NCI-H1092 treated with DMSO at 0.1 percent for 48 hours (cell line): Measurements from ENCODE around the gene AQP7.
"Not testable (repeated sequence)": the region's sequence is repeated elsewhere in the genome, so short reads cannot be mapped to it uniquely, and the experiment has no call there.

Experiments used
- DNase-seq: peaks from one replicate; lab custom pipeline; 2025; lab: John Stamatoyannopoulos, UW

AQP7 gene

DNA sequence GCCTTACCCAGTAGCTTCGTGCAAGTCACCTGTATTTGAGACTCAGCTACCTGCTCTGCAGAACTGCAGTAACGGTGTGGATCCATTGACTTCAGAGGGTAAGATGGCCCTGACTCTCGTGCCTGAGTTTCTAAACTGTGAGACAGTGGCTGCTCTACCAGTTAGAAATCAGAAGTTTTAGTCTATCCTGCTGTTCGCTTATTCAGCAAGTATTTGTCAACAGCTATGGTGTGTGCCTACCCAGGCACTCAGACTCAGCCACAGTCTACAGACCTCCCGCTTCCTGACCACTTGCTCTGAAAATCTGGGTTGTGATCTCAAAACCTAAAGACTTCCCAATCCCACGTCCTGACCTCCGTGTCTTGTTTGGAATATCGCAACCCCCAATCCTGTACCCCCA lies 31.5 kb upstream of the AQP7 start:
- no peak for DNase-seq

DNA sequence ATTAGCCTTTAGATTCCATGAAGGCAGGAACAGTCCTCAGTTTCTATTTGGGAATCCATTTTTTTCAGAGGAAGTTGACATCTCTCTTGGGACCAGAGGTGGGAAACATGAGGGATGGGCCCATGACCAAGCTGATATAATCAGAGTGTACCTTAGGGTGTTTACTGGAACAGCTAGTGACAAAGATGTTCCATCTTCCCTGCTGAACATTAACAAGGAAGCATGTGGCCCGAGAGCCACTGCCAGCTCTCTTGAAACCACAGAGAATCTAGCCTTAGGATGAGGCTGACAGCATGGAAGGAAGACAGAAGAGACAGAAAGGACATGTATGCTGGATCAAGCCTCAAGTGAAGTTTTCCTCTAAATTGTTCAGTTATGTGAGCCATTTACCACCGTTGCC lies 29.1 kb upstream of the AQP7 start:
- DNase-seq: no peak

DNA sequence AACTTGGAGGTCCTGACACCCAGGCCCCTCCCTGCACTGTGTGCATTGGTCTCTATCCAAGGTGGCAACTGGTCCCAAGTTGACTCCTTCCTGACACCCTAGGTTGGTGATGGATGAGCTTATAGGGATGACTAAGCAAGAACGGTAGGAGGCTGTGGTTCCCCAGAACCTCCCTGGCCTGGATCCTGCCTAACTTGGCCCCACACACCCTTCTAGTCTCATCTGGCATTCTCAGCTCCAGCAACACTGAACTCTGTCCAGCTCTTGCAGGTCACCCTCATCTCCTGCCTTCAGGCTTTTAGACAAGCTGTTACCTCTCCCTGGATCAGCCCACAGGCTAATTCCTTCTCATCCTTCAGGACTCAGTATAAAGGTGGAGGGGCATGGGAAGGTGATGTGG lies 28.6 kb upstream of the AQP7 start:
- no peak for DNase-seq

DNA sequence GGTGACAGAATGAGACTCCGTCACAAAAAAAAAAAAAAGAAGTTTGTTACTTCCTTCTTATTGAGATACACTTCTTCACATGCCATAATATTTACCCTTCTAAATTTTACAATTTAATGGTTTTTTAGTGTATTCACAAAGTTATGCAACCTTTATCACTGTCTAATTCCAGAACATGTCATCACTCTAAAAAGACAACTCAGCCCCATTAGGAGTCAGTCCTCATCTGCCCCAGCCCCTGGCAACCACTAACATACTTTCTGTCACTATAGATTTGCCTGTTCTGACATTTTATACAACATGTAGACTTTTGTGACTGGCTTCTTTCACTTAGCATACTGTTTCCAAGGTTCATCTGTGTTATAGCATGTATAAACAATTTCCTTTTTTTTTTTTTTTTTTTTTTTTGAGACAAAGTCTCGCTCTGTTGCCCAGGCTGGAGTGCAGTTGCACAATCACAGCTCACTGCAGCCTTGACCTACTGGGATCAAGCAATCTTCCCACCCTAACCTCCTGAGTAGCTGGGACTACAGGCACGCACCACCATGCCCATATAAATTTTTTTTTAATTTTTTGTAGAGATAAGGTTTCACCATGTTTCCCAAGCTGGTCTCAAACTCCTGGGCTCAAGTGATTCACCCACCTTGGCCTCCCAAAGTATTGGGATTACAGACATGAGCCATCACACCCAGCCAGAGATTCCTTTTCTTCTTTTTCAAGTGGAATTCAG lies 27.1 kb upstream of the AQP7 start:
- no peak for DNase-seq

DNA sequence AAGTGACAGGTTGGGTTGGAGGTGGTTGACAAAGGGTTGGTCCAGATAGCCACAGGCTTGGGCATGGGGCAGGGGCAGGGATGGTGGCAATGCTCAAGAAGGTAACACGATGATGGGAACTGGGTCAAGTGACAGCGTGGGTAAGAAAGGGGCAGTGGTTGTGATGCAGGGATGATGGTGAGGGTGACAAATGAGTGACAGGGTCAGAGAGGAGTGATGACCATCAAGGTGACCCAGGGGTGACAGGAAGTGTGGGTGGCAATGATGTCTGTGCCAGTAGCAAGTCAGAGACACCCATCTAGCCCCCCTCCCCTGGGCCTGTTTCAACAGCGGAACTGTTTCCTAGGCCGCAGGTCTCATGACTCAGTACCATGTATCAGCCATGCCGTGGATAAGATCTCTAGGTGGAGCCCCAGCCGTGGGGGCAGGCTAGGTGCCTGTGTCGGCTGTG lies 24.5 kb upstream of the AQP7 start:
- no peak for DNase-seq

DNA sequence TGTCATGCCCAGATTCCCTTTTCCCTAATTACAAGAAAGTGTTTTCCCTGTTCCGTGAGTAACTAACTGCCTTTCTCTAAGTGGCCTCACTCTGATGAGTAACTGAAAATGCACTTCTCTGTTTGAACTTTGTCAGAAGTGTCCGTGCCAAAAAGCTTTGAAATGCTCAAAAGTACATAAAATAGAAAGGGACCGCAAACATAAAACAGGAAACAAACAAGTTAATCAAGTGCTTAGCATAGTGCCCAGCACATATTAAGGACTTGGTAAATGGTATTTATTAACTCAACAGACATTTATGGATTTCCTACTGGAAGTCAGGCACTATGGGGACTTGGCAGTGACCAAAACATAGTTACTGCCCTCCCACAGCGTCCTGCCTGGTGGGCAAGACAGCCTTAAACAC lies 22.8 kb upstream of the AQP7 start:
- DNase-seq: no peak

DNA sequence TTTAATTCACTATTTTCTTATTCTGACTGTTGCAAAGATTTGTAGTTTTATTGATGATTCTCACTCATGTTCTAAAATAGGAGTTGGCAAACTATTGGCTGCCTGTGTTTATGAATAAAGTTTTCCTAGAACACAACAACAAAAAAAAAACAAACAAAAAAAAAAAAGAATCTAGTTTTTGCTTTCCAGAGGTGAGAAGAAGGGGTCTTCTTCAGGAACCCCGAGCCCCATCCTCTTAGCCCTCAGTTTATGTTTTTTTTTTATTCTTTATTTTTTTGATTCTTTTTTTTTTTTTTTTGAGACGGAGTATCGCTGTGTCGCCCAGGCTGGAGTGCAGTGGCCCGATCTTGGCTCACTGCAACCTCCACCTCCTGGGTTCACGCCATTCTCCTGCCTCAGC lies 22.1 kb upstream of the AQP7 start:
- not testable (repeated sequence) for DNase-seq

DNA sequence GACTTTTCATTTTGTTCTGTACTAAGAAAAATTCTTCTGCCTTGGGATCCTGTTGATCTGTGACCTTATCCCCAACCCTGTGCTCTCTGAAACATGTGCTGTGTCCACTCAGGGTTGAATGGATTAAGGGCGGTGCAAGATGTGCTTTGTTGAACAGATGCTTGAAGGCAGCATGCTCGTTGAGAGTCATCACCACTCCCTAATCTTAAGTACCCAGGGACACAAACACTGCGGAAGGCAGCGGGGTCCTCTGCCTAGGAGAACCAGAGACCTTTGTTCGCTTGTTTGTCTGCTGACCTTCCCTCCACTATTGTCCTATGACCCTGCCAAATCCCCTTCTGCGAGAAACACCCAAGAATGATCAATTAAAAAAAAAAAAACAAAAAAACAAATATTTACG lies 21.7 kb upstream of the AQP7 start:
- not testable (repeated sequence) for DNase-seq

DNA sequence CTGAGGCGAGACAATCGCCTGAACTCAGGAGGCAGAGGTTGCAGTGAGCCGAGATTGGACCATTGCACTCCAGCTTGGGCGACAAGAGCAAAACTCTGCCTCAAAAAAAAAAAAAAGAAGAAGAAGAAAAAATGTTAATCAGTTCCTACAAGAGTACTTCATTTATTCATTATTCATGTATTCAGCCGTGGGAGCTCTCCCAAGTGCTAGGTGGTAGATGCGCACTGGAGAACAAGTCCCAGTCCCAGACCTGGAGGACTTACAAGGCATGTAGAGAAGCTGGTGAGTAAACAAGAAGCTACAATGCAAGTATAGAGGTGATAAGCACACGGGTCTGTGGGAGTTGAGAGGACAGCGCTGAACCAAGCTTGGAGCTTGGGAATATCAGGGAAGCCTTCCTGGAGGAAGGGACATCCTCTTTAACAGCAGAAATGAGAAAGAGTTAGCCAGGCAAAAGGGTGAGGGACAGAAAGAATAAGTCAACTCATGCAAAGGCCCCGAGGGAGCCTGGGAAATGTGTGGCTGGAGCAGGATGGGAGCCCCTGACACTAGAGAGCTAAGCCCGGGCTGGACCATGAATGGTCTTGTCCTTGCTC lies 17.4 kb upstream of the AQP7 start:
- DNase-seq: no peak

DNA sequence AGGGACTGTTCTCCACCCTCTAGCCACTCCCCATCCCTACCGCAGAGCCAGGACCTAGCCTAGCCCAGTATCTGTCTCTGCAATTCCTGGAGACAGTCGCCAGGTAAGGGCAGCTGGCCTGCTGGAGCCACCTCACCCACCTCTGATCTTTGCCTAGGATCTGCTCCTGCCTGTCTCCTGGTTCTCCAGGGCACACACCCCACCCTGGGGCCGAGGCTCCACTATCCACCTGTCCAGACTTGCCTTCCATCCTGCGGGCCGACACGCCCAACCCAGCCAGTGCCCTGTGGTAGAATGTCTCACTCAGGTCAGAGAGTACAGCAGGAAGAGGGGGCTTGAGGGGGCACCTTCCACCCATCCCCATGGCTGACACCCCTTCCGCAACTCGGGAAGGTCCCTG lies 15.7 kb upstream of the AQP7 start:
- no peak for DNase-seq

DNA sequence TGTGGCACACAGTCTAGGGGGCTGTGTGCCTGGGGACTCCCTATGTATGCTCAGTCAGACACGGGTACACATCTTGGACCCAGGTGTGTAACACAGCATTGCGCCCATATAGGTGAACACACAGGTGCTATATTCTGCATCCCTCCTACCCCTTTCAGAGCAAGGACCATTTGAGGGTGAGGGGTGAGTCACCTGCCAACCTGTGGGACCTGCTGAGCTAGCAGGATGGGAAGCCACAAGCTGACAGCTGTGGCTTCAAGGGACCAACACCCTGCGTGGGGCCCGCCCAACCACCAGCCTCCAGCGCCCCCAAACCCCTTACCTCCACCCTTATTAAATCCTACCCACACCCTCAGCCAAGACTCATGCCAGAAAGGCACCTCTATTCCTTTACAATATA lies 14.6 kb upstream of the AQP7 start:
- no peak for DNase-seq

DNA sequence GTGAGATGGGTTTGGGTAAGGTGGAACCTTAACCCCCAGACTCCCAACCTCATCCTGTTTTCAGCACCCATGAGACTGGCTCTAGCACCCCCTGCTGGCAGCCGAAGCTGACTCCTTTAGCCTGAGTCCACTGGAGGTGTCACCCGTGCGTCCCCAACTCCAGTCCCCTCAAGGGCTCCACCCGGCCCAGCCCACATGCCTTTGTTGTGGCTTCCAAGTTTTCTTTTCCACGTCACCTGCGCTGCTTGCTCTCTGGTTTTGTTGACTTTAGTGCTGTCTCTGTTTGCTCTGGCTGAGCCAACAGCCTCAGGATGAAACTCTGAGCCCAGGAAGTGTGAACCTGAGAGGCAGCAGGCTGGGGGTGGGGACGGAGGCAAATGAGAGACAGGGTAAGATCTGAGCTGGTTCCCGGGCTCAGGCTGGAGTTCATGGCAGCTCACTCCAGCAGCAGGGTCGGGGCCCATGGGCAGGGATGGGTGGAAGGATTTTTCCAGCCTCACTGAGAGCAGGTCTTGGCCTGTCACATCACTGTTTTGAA lies 13.2 kb upstream of the AQP7 start:
- peak; percentile 23 for DNase-seq

DNA sequence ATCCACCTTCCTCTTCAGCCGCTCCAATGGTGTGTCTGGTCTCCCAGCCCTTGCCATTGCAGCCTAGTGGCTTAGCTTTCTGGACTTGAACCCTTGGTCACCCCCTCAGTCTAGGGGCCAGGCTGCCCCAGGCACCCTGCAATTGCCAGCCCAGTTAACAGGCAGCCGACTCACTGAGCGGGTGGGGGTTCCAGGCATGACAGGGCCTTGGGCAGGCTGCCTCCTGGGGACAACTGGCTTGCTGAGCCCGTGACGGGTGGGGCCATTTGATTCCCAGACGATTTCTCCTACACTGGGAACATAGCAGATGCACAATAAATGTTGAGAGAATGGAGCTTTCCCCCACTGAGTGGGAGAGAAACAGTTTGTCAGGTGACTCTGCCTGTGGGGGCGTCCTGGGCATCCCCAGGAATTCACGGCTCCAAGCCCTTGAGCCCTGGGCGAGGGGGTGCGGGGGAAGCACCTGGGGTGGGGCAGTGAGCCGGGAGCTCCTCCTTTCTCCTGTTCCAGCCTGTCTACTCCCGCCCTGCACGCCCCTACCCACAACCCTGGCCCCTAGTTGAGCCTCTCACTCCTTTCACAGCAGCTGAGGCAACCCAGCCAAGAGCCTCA lies 12.6 kb upstream of the AQP7 start:
- no peak for DNase-seq

DNA sequence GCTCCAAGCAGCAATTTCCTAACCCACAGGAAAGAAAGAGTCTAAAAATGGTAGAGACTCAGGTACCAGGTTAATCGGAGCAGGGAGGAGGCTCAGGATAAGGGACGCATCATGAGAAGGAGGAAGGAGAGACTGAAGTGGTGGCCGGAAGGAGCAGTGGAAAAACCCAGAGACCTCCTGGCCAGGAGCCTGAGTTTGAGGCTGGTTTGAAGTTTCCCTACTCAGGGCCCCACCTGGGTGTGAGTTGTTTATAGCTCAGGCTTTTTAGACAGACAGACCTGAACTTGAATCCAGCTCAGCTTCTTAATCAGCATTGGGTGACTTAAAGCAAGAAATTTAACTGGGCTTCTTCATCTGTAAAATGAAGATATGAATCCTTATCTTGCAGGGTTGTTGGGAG lies 11.9 kb upstream of the AQP7 start:
- DNase-seq: no peak

DNA sequence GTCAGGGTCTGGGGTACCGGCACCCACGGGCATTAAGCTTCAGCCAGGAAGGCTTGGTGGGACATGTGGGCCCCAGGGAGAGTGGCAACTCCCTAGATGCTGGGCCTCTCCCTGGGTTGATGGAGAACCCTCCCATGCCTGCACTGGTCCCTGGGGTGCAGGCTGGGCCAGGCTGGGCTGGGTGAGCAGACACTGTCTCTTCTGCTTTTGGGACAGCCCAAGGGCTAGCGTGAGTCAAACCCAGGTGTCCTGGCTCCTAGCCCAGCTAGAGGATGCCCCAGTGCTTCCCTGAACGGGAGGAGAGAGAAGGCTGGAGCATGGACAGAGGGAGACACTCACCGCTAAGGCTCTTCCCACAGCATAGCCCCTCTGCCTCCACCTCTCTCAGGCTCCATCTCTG lies 5.7 kb upstream of the AQP7 start:
- no peak for DNase-seq

DNA sequence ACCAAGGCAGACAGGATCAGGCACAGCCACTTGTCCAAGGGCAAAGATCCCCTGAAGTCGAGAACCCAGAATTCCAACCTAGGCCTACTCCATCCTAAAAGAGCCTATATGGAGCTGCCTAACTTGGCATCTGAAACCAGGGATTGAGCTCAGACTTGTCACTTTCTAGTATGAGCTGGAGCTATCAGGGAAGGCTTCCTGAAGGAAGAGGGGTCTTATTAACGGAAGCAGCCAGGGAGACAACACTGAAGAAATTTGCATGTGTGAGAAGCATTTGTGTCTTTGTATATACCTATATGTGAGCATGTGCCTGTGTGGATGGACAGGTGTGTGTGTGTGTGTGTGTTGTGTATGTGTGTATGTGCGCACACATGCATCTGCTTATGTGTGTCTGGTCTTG lies 4.7 kb upstream of the AQP7 start:
- no peak for DNase-seq

DNA sequence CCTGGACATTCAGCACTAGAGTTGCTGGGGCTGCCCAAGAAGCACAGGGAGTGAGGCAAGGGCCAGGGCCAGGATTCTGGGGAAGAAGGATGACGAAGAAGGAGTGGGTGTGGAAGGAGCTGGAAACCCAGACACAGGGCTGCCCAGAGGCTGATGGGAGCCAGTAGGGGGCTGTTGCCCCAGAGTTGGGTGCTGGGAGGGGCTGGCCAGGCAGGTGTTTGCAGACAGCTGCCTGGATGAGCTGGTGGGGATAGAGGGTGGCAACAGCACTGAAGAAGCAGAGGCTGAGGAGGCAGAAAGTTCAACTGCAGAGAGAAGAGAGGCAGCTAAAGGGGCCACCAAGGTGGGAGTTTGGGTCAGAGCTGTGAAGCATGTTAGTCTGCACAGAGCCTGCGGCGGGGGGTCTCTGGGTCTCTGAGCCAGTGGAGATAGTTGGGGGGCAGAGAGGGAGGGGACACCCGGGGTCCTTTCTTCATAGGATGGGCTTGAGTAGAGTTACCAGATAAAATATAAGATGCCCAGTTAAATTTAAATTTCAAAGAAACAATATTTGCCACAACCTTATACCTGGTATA lies 2.5 kb upstream of the AQP7 start:
- no peak for DNase-seq

DNA sequence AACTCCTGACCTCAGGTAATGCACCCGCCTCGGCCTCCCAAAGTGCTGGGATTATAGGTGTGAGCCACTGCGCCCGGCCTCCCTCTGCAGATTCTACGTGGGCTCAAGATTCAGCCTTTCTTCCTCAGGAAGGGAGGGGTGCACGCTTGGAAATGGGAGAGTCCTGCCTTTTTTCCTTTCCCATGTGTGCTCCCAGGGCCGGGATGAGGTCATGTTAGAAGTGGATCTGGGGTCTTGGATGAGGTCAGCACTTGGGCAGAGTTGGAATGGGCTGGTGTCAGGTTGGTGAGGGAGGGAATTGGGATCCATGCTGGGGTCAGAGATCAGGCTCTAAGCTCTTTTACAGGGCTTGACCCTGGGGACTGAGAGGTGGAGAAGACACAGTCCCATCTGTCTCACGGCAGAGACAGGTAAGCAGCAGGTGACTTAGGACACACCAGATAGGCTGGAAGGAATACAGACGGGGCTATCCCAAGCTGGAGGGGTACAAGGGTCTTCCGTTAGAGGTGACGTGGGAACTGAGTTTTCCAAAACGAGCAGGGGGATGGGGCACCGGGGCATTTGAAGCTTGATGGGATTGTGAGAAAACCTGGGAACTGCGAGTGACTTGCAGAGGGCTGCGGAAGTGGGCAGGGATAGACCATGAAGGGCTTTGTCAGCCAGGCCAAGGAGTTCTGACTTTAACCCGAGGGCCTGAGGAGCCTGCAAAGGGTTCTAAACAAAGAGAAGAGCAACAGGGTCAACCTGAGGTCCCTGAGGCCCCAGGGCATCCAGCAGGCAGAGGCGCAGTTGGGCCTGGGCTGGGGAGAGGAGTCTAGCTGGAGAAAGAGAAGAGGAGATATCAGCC lies 1.8 kb upstream of the AQP7 start:
- no peak for DNase-seq

DNA sequence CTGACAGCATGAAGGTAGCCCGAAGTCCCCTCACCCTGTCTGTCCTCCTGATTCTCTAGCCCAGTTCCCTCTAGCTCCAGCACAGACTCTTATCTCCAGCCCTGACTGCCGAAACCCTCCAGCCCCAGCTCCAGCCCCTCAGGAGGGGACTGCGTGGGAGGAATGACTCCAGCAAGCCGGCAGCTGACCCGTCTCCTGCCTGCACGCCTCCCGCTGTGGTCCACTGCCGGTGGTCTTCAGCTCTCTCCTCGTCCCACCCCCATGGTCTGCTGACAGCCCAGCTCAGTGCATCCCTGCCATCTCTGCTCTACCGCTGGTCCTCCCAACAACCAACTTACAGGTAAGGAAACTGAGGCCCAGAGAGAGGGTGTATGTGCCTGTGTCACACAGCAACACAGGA lies 559 bp downstream of the AQP7 start:
- not testable (repeated sequence) for DNase-seq

DNA sequence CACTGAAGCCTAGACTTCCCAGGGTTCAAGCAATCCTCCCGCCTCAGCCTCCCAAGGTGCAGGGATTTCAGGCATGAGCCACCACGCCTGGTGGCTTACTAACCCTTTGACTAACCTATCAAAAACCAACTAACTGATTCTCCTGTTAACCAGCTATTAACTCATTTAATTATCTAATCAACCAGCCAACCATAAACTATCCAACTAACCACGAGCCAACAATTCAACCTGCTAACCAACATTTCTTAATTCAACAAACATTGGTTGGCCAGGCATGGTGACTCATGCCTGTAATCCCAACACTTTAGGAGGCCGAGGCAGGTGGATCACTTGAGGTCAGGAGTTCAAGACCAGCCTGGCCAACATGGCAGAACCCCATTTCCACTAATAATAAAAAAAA lies 3.3 kb downstream of the AQP7 start:
- not testable (repeated sequence) for DNase-seq

DNA sequence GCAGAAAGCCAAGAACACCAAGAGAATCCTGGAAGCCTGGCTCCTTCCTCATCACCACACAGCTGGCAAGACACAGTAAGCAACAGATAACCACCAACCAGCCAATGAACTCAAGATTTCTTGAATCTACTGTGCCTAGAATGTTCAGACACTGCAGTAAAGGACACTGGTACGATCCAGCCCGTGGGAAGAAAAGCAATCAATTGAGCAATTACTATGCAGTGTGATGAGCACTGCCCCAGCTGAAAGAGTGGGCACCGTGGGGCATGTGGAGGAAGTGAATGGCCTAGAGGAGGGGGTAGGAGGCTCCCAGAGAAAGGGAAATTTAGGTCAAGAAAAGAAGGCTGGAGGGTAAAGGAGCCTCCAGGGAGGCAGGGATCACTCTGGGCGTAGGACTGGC lies 4.6 kb downstream of the AQP7 start:
- not testable (repeated sequence) for DNase-seq
